Stimulated activated CD8-positive, alpha-beta memory T cell treated with anti-CD3 and anti-CD28 coated beads, Interleukin-2, amount 100 ng/mL, for 48 hours (primary cell): ENCODE data around the gene ADAP1.

ENCODE experiments used
- DNase-seq, 2 donors: peaks; one replicate each; pipeline ENCODE4 v3.0.0-alpha.2; 2020; ENCODE audit warnings: low read depth in 2 of 2

The ADAP1 gene

GRCh38 chr7:863106-863505, 91.4 kb downstream of the ADAP1 start:
- DNase-seq = no peak

- no peak for DNase-seq
Measured at GRCh38 chr7:862157-862556, 92.3 kb downstream of the ADAP1 start.

GRCh38 chr7:861222-861621, 93.3 kb downstream of the ADAP1 start:
- no peak for DNase-seq

DNA sequence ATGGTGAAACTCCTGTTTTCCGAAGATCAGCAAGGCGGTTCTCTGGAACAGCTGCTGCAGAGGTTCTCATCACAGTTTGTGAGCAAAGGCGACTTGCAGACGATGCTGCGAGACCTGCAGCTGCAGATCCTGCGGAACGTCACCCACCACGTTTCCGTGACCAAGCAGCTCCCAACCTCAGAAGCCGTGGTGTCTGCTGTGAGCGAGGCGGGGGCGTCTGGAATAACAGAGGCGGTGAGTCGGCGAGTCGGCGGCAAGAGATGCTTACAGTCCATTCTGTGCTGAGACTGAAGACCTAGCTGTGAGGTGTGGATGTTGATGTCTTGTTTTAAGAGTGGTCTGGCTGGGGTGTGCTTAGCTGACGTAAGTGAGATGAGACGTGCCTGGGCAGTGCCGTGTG, 94.3 kb downstream of the ADAP1 start:
- no peak for DNase-seq

GRCh38 chr7:859359-860030, 95.0 kb downstream of the ADAP1 start:
- no peak for DNase-seq

DNA sequence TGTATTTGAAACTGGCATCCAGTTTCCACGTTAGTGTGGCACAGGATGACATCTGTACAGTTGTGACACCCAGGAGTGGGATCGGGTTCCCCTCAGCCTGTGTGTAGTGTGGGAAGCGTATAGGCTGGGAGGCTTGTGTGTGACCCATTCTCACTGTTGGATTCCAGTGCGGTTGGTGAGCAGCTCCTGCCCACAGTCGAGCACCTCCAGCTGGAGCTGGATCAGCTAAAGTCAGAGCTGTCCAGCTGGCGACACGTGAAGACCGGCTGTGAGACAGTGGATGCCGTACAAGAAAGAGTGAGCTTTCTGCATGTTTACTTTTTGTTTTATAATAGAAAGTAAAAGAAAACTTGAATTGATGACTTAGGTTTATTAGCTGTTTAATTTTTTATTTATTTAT, 96.8 kb downstream of the ADAP1 start:
- DNase-seq = no peak

DNA sequence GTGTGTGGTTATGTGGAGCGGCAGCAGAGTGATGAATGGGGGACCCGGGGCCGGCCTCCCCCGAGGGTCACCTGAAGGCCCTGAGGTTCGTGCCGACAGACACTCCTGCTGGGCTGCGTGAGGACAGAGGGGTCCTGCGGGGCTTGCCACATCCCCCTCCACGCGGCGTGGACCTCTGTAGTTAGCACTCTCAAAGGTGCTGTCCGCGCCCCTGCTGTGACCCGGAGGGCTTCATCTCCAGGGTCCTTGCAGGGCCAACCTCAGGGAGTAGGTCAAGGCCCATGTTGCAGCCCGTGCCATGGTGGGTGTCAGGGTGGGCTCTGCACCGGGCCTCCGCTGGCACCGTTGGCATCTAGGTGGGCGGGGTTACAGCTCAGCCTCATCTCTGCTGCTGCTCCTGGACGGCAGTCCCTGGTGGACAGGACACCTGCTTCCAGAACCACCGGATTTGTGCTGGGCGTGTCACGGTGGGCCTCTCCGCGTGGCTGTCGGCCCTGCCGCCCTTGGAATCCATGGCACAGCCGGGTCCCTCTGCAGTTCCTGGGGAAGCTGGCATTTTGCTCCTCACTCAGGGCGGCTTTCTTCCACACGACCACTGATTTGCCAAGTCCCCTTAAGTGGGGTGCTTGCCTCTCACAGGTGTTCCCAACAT, 97.9 kb downstream of the ADAP1 start:
- no peak for DNase-seq

- DNase-seq = no peak
Measured at GRCh38 chr7:855686-856369, 98.7 kb downstream of the ADAP1 start.

DNA sequence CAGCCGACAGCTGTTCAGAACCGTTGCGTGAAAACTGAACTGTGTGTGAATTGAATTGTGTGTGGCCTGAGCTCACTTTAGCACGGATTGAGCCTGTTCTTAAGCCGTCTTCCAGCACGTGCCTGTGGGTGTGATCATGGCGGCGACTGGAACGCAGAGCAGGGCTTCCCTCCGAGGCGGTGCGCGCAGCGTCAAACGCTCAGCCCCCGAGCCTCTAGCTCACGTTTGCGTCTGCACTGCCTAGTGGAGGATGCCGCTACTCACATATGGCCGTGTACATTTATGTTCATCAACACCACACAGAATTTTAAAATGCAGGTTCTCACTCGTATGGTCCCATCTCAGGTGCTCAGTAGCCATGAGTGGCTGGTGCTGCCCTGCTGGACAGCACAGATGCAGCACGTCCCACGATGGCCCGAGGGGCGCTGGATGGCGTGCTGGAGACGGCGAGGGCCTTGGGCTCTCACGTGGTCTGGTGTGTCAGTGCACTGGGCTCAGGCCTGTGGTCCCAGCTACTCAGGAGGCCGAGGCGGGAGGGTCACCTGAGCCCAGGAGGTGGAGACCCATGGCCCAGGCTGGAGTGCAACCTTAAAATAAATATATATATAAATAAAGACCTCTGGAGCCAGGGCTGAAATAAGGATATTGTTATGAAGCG, 100.2 kb downstream of the ADAP1 start:
- no peak for DNase-seq

DNA sequence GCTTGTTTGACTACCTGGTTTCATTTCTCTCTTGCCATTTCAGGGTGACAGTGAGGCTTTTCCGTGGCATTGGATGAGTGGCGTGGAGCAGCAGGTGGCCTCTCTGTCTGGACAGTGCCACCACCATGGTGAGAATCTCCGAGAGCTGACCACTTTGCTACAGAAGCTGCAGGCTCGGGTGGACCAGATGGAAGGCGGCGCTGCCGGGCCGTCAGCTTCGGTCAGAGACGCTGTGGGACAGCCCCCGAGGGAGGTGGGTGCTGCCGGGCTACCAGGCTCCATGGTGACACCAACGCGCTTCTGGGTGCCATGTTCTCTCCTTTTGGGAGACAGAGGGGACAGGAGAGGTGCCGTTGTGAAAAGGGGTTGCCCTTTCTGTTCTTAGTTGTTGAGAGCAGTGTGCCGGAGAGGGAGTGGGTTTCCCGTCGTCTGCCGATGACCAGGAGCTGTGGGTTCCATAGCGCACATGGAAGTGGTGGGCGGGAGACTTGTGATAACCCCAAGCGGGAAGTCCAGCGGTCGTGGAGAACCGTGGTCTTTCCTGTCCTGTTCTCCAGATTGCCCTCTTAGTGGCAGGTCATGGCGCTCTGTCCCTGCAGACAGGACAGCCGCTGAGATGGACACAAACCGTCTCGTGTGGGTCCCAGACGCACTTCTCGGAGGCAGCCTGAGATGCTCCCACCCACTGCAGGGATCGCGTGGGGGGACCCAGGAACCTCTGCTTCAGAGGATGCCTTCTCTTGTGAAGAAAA, 100.9 kb downstream of the ADAP1 start:
- no peak for DNase-seq

DNA sequence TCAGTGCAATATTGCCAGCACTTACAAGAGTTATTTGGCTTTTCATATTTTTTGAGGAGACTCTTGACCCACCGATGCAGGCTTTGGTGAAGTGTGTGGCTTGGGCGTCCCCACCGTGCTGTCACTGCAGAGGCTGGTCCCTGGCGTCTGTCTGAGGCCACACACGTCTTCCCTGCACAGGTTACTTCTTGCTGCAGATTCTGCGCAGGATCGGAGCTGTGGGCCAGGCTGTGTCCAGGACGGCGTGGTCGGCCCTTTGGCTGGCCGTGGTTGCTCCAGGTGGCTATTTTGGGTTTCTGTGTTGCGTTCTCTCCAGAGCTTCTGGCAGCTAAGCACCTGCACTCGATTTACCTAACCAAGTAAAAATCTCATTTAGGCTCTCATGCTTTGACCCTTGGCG, 103.3 kb downstream of the ADAP1 start:
- DNase-seq = no peak

GRCh38 chr7:849781-850180, 104.7 kb downstream of the ADAP1 start:
- DNase-seq = no peak

GRCh38 chr7:849145-849544, 105.3 kb downstream of the ADAP1 start:
- DNase-seq = no peak
